Measurements from ENCODE around the gene DOC2A. TPM values are rescaled to one million over a fixed set of nuclear protein-coding genes. Genes with fewer than 3 reads are reported as not detected.

DOC2A gene
- total and polyA plus RNA-seq, 9 of the 15 experiments (the other 6 are each of a cell fraction or from before 2014, with no cell fraction given), result 0.03 to 0.38 (median 0.28) TPM; not detected in 1

DNA sequence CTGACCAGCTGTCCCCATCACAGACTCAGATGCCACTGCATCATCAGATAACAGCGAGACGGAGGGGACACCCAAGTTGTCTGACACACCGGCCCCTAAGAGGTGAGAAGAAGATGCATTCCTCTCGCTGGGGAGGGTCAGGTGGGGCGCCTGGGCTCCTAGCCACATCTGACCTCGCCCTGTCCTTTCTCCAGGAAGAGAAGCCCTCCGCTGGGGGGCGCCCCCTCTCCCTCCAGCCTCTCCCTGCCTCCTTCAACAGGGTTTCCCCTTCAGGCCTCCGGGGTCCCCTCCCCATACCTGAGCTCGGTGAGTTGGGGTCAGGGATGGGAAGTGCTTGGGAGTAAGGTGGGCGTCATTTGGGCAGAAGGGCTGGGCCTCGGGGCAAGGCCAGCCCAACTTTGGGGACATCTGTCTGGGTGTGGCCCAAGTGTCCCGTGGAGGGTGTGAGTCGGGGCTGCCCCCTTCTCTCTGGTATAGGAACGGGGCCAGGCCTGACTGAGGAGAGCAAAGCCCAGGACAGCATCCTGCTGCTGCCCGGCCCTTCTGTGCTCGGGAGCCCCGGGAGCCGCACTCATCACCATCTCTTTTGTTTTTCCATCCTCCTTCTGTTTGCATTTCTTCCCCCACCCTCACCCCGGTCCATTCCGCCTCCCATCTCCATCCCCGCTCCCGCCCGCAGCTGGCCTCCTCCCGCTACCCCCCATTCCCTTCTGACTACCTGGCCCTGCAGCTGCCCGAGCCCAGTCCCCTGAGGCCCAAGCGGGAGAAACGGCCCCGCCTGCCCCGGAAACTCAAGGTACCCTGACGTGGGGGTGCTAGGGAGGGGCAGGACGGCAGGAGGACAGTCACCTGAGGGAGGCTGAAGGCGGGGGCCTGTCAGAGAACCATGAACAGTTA lies 9.8 kb downstream of the DOC2A start (continued):
- peak in 2 of 3 experiments; percentile 9 to 27; a peak in 1 of 6 replicates for TF ChIP-seq CTCF (IDR thresholded peaks at IDR 0.05 in 2 of 3, conservative IDR thresholded peaks at IDR 0.05 in 1 of 3; ENCODE audit: insufficient read depth in 2 of 3, low read depth in 1 of 3, low read length in 3 of 3)
- TF ChIP-seq CBX8 (IDR thresholded peaks at IDR 0.05; ENCODE audit: borderline replicate concordance, extremely low read depth, low read depth, low read length, poor library complexity, severe bottlenecking), result no peak

DNA sequence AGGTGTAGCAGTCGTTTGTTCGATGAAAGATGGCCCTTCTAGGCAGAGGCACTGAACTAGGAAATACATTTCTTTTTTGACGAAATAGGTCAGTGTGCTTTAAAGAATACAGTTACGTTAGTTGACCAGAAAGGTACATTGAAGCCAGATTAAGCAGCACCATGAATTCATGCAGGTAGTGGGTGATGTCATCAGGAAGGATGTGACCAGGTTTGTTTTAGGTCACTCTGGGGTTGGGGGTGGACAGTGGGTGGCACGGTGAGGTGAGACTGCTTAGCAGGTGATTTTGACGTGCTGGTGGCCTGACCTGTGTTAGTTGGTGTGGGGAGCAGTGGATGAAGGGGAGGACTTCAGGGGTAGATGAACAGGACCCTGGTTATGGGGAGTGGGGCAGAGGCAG lies 11.2 kb downstream of the DOC2A start:
- H3K4me2 ChIP-seq (ENCODE audit: insufficient read depth, low read length), result no peak overlapping the region
- FAIRE-seq (no peak), ATAC-seq (no peak), DNase-seq (ENCODE audit: extremely low read depth in 1 of 4, low spot score in 3 of 4) (no peak)
- no peak overlapping the region for H3K27ac ChIP-seq (ENCODE audit: extremely low read depth, low read depth, low read length)
- peaks cover 15% of the 10 kb centered on the region for H3K79me2 ChIP-seq (ENCODE audit: control insufficient read depth, insufficient read depth, low read length)
- WGBS (ENCODE audit: insufficient coverage, low coverage, missing lambda C conversion rate), result 88% methylated on average over 6 of the region's 6 CpGs
- H3K36me3 ChIP-seq (ENCODE audit: control insufficient read depth, insufficient read depth, low read length), result peaks cover 29% of the 10 kb centered on the region; the same call in 2 of the 3 replicates
- TF ChIP-seq TEAD4 (IDR thresholded peaks at IDR 0.05; ENCODE audit: low read length) (no peak), TEAD4 (CRISPR knock-in tag; IDR thresholded peaks at IDR 0.05; ENCODE audit: borderline replicate concordance) (no peak)
- in situ Hi-C loops (cut with MboI), result no loop called here
- no peaks in the 10 kb centered on the region for H3K9me3 ChIP-seq (replicated peaks; ENCODE audit: control insufficient read depth, insufficient read depth, low read depth, low read length)
- intact Hi-C loops (cut with micrococcal nuclease), result loop anchor here (5.0 kb wide), 1 partner anchor 72 kb away; the partner anchor contains the start of gene KCTD13
- H3K9ac ChIP-seq (ENCODE audit: insufficient read depth in 1 of 2, low read depth in 2 of 2, low read length in 2 of 2), result no peak overlapping the region
- CTCF ChIA-PET (ENCODE audit: low intra/inter-chr PET ratio), result no interaction called here
- POLR2A ChIA-PET, result no interaction called here
- BruUV-seq (replicated peaks), result no TSS peak
- H3K27me3 ChIP-seq (ENCODE audit: control insufficient read depth in 2 of 2, insufficient read depth in 2 of 2, low read length in 2 of 2), result no peaks in the 10 kb centered on the region
- no peaks in the 10 kb centered on the region for H3K9me1 ChIP-seq (ENCODE audit: control insufficient read depth, insufficient read depth, low read length)
- no peak overlapping the region for H2AFZ ChIP-seq (ENCODE audit: low read depth, low read length)
- H4K20me1 ChIP-seq (replicated peaks; ENCODE audit: control insufficient read depth, insufficient read depth, low read length), result no peaks in the 10 kb centered on the region
- no peak overlapping the region for H3K4me3 ChIP-seq
- H3K4me1 ChIP-seq (replicated peaks in 1 of 2; ENCODE audit: control insufficient read depth in 2 of 2, insufficient read depth in 2 of 2, low read length in 2 of 2), result peaks cover 10 to 53% of the 10 kb centered on the region in 2 experiments; a peak in 4 of 5 replicates
